ENCODE results near the gene OBSCN.
A peak's percentile ranks its signal among the peaks of the same experiment; 100 is the strongest.

The OBSCN gene

GRCh38 chr1:228334226-228334935 is 126.5 kb downstream of the OBSCN start:
- DNase-seq, result peak; percentile 10

- DNase-seq, result no peak
Observed at GRCh38 chr1:228334954-228335353, 127.1 kb downstream of the OBSCN start.

GRCh38 chr1:228335406-228336307 is 127.8 kb downstream of the OBSCN start:
- DNase-seq, result peak; percentile 8

GRCh38 chr1:228336308-228337030 is 128.6 kb downstream of the OBSCN start:
- DNase-seq, result no peak

GRCh38 chr1:228337031-228337564 is 129.3 kb downstream of the OBSCN start:
- peak; percentile 14 for DNase-seq

GRCh38 chr1:228337711-228338520 is 130.1 kb downstream of the OBSCN start:
- no peak for DNase-seq

GRCh38 chr1:228338521-228339051 is 130.7 kb downstream of the OBSCN start:
- peak; percentile 8 for DNase-seq

GRCh38 chr1:228339059-228339704 is 131.3 kb downstream of the OBSCN start:
- peak; percentile 9 for DNase-seq

- DNase-seq, result peak; percentile 8
Observed at GRCh38 chr1:228339766-228340685, 132.2 kb downstream of the OBSCN start.

- peak; percentile 15 for DNase-seq
Observed at GRCh38 chr1:228340686-228341449, 133.0 kb downstream of the OBSCN start.

- DNase-seq, result no peak
Observed at GRCh38 chr1:228341450-228341813, 133.6 kb downstream of the OBSCN start.

- peak; percentile 14 for DNase-seq
Observed at GRCh38 chr1:228341814-228342626, 134.2 kb downstream of the OBSCN start.

- DNase-seq, result peak; percentile 15
Observed at GRCh38 chr1:228342627-228343190, 134.9 kb downstream of the OBSCN start.

- peak; percentile 5 for DNase-seq
Observed at GRCh38 chr1:228343191-228343661, 135.4 kb downstream of the OBSCN start.

- no peak for DNase-seq
Observed at GRCh38 chr1:228344631-228345072, 136.8 kb downstream of the OBSCN start.

- DNase-seq, result peak; percentile 15
Observed at GRCh38 chr1:228345201-228345930, 137.5 kb downstream of the OBSCN start.

GRCh38 chr1:228346731-228347130 is 138.9 kb downstream of the OBSCN start:
- no peak for DNase-seq
